ENCODE measurements around the gene ICA1L. TPM values are rescaled to one million over a fixed set of nuclear protein-coding genes. Genes with fewer than 3 reads are reported as not detected.

ICA1L gene
- total and polyA plus RNA-seq, 2 of the 8 experiments (the other 6 are each of a cell fraction or from before 2014, with no cell fraction given) = 1.1 to 3.4 TPM

GRCh38 chr2:202771741-202772460 is 99.7 kb downstream of the ICA1L start:
- H3K9ac ChIP-seq (replicated peaks in 1 of 4; ENCODE audit: extremely low read depth in 1 of 4, low read depth in 3 of 4, low read length in 3 of 4) = no peak overlapping the region
- no peak overlapping the region for H3K4me2 ChIP-seq (ENCODE audit: insufficient read depth in 1 of 2, low read depth in 2 of 2, low read length in 2 of 2)
- H3K36me3 ChIP-seq (ENCODE audit: control insufficient read depth in 2 of 4, insufficient read depth in 4 of 4, low read length in 3 of 4) = peaks cover 0 to 5% (median 1%) of the 10 kb centered on the region in 4 experiments; a peak in 2 of 8 replicates
- H2BK15ac ChIP-seq (ENCODE audit: low read length) = no peak overlapping the region
- H4K5ac ChIP-seq (ENCODE audit: insufficient read length, low read depth, low read length) = no peak overlapping the region
- no peak overlapping the region for H4K91ac ChIP-seq (replicated peaks; ENCODE audit: insufficient read length, low read length)
- WGBS, 2 experiments (ENCODE audit: extremely low coverage in 1 of 2, insufficient coverage in 1 of 2, insufficient read length in 1 of 2, insufficient replicate concordance in 2 of 2, low coverage in 1 of 2, low lambda C conversion rate in 2 of 2, missing lambda C conversion rate in 1 of 2) = 91% methylated on average over 7 of the region's 7 CpGs; no CpG with 5 or more reads in 1 of the 2 experiments
- no peaks in the 10 kb centered on the region for H3K79me1 ChIP-seq (ENCODE audit: low read depth, low read length)
- H3K4me1 ChIP-seq (replicated peaks in 1 of 4; ENCODE audit: control insufficient read depth in 3 of 4, insufficient read depth in 4 of 4, low read length in 3 of 4) = no peaks in the 10 kb centered on the region; a peak in 1 of 7 replicates
- no peak overlapping the region for H4K8ac ChIP-seq (ENCODE audit: extremely low read depth, insufficient read depth, low read length)
- DNase-seq (ENCODE audit: low read depth in 1 of 2, low spot score in 2 of 2) (no peak), FAIRE-seq (no peak)
- H2AFZ ChIP-seq (ENCODE audit: low read length) = no peak overlapping the region
- no peak overlapping the region for H3K27ac ChIP-seq (ENCODE audit: low read depth, low read length)
- no peak for TF ChIP-seq RNF2 (IDR thresholded peaks at IDR 0.05; ENCODE audit: borderline replicate concordance, low read depth, low read length, missing control alignments, poor library complexity, severe bottlenecking)
- no peak for TF ChIP-seq SIX5 (IDR thresholded peaks at IDR 0.05; ENCODE audit: low read depth, low read length)
- TF ChIP-seq SAP30 (IDR thresholded peaks at IDR 0.05; ENCODE audit: insufficient read depth, insufficient replicate concordance, low read length) = no peak
- no peak for TF ChIP-seq EP300 (IDR thresholded peaks at IDR 0.05; ENCODE audit: borderline replicate concordance in 1 of 2, low read depth in 2 of 2, low read length in 2 of 2)
- no peak for TF ChIP-seq RFX5 (IDR thresholded peaks at IDR 0.05; ENCODE audit: borderline replicate concordance, low read depth, low read length)
- TF ChIP-seq SP1 (IDR thresholded peaks at IDR 0.05; ENCODE audit: low read depth, low read length) = no peak
- no peak for TF ChIP-seq EZH2 (IDR thresholded peaks at IDR 0.05; ENCODE audit: low read depth, low read length, severe bottlenecking)
- TF ChIP-seq, protein P1, sequence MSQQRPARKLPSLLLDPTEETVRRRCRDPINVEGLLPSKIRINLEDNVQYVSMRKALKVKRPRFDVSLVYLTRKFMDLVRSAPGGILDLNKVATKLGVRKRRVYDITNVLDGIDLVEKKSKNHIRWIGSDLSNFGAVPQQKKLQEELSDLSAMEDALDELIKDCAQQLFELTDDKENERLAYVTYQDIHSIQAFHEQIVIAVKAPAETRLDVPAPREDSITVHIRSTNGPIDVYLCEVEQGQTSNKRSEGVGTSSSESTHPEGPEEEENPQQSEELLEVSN (IDR thresholded peaks at IDR 0.05) = no peak
- no peak overlapping the region for H3K56ac ChIP-seq (replicated peaks; ENCODE audit: insufficient read length, low read depth, low read length)
- POLR2A ChIA-PET (ENCODE audit: partially characterized antibody) = interaction anchor here (0.5 to 1.3 kb wide), 2 partner anchors 135 to 176 kb away, joined by 3 read pairs; no protein-coding TSS in a partner anchor
- H3K27me3 ChIP-seq (replicated peaks in 1 of 4; ENCODE audit: control insufficient read depth in 3 of 4, extremely low read depth in 1 of 4, insufficient read depth in 3 of 4, low read length in 3 of 4) = no peaks in the 10 kb centered on the region
- H3K14ac ChIP-seq (ENCODE audit: insufficient read length) = no peak overlapping the region
- H4K20me1 ChIP-seq (replicated peaks in 1 of 2; ENCODE audit: control insufficient read depth in 1 of 2, insufficient read depth in 2 of 2, low read length in 2 of 2) = no peaks in the 10 kb centered on the region
- no peak overlapping the region for H3K18ac ChIP-seq (ENCODE audit: extremely low read depth, low read length)
- H2BK12ac ChIP-seq (ENCODE audit: low read depth, low read length) = no peak overlapping the region
- H3K79me2 ChIP-seq (ENCODE audit: control insufficient read depth in 1 of 2, insufficient read depth in 2 of 2, low read length in 2 of 2) = no peaks in the 10 kb centered on the region
- H2BK5ac ChIP-seq (ENCODE audit: low read depth, low read length) = no peak overlapping the region
- CTCF ChIA-PET (ENCODE audit: partially characterized antibody) = interaction anchor here (1.0 kb wide), 1 partner anchor 183 kb away, joined by 5 read pairs; no protein-coding TSS in a partner anchor
- H3K23ac ChIP-seq (ENCODE audit: insufficient read length) = no peak overlapping the region
- no peak overlapping the region for H3K4ac ChIP-seq (replicated peaks; ENCODE audit: insufficient read length, low read depth, low read length)
- no peak overlapping the region for H2BK120ac ChIP-seq (replicated peaks; ENCODE audit: low read depth, low read length)
- H2AK5ac ChIP-seq (ENCODE audit: low read depth, low read length) = no peak overlapping the region
- H2BK20ac ChIP-seq (ENCODE audit: low read length) = no peak overlapping the region
- H3K23me2 ChIP-seq (ENCODE audit: low read depth, low read length) = no peaks in the 10 kb centered on the region
- H3K4me3 ChIP-seq (ENCODE audit: extremely low read depth in 1 of 4, insufficient read depth in 2 of 4, low read depth in 3 of 4, low read length in 4 of 4) = no peak overlapping the region
- H3K9me3 ChIP-seq (ENCODE audit: insufficient read depth in 2 of 2, low read depth in 1 of 2, low read length in 1 of 2) = no peaks in the 10 kb centered on the region
